GM19397 (cell line): ENCODE results near the gene RGS7BP.

Experiments used
- ATAC-seq: cut with Tn5 transposase; IDR thresholded peaks from one replicate; pipeline ENCODE4 v1.9.1; 2021; ENCODE audit warnings: mild to moderate bottlenecking, moderate library complexity; ENCODE audit not compliant: unreplicated experiment

Gene RGS7BP

DNA sequence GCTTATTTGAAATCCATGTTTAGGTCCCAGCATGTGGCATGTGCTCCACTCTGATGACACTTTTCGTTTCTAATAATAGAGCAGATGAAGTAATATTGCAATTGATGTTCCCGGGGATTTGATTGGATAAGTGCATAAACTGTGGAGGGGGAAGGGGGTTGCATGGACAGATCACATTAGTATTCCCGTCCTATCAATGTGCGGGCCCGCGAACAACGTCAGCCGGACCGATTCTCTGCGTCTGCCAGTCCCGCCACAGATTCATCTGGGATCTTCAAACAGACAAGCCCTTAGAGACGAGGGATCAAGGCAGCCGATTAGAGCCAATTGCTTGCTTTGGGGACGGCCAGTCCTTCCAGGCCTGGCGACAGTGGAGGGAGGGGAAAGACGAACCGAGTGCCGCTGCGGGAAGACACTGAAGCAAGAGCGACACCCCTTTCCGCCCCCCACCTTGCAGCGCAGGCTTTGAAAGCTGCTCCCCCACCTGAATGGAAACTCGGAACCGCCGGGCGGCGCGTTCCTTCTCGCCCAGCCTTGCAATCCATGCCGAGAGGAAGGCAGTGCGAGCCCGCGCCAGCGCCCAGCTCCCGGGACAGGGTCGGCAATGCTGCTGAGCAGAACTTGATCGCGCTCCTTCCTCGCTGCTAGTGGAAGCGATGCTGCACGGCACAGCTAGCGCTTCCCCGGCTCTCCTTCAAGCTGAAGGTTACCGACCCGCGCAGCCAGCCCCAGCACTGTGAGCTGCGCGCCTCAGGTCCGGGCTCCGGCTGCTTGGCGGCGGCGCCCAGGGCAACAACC, at the start of gene RGS7BP:
TSS of gene RGS7BP (plus strand) at position 247 of the 798 bp plus-strand sequence. CDS start 610 bp downstream, outside the sequence.
- ATAC-seq, result peak; percentile 59

DNA sequence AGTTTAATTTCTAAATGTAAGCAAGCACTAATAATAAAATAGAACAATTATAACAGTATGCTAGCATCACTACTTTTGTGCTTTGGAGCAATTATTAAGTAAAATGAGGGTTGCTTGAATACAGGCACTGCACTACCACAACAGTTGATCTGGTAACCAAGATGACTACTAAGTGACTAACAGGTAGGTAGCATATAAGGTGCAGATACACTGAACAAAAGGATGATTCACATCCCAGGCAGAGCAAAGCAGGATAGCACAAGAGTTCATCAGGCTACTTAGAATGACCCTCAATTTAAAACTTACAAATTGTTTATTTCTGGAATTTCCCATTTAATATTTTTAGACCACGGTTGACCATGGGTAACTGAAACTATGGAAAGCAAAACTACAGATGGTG, 48.0 kb upstream of the RGS7BP start:
- ATAC-seq, result no peak

GRCh38 chr5:64458948-64459347, 46.9 kb upstream of the RGS7BP start:
- no peak for ATAC-seq

GRCh38 chr5:64462391-64462790, 43.4 kb upstream of the RGS7BP start:
- no peak for ATAC-seq

GRCh38 chr5:64486163-64486562, 19.7 kb upstream of the RGS7BP start:
- no peak for ATAC-seq

- ATAC-seq, result no peak
Measured at GRCh38 chr5:64487283-64487682, 18.5 kb upstream of the RGS7BP start.

GRCh38 chr5:64489857-64490256, 16.0 kb upstream of the RGS7BP start:
- ATAC-seq, result no peak

- ATAC-seq, result no peak
Measured at GRCh38 chr5:64497386-64497785, 8.4 kb upstream of the RGS7BP start.

DNA sequence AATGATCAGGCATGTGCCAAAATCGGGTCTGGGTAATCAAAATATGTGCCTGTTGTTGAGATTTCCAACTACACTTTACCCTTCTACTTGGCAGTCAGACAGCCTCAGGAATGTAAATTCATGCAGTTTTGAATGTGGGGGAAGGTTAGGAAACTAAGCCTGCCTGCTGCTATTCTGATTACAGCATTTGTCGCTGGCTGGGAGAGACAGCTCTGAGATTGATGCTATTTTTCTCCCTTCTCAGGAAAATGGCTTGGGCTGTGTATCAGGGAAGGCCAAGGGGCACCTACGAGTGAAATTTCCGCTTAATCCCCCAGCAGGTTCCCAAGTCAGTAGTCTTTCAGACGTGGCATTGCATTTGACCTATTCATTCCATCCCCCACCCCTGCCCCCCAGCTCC, 3.6 kb upstream of the RGS7BP start:
- ATAC-seq, result no peak

DNA sequence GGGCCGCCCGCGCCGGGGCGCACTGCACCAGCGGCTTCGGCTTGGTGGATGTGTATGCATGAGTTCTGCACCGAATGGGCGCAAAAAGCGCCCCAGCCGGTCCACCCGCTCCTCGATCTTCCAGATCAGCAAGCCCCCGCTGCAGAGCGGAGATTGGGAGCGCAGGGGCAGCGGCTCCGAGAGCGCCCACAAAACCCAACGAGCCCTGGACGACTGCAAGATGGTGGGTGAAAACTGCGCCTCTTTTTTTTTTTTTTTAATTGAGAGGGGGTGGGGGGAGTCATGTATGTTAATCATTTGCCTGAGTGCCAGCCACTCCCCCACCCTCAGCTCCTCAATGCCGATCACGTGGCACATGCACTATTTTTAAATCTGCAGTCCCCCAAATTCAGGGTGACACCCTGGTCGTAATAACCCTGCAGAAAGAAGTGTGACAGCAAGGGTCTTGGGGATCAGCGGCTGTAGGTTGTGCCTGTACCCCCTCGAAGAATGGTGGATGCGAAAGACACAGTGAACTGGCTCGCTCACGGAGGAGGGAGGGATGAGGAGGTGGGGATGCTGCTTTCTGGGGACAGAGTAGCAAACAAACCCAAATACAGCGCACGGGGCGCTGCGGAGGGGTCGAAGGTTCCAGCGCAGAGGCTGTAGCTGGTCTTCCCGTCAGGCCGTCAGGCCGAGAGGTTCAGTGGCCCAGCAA, 900 bp downstream of the RGS7BP start:
- ATAC-seq, result no peak

DNA sequence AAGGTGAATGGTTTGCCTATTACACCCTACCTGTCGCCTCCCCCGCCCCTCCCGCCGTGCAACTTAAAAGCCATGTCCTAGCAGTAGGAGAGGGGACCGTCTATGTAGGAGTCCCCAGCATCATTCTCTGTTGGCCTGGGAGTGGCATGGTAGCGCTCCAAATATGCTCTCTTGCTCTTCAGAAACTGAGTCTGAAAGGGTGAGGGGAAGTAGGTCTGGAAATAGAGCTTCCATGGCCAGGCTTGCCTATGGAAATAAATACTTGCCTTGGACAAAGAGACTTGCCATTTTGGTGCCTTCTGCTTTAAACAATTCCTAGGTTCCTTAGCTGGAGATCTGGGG, 1.4 kb downstream of the RGS7BP start:
- ATAC-seq, result no peak

DNA sequence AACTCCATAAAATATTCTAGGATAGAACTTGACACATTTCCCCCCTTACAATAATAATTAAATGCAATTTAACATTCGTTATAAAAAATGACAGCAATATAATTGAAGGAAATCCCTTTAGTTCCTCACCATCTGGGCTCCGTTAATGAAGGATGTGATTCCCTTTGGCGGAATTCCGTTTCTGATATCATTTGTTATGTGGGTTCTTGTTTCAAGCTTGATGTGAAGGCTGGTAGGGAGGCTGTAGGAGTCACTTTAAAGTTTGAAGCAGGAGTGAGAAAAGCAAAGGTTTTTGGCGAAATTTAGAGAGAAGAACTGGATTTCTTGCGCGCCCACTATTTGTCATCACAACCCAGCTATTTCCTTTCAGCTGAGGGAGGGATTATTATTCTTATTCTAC, 4.0 kb downstream of the RGS7BP start:
- no peak for ATAC-seq

GRCh38 chr5:64513492-64513891, 7.7 kb downstream of the RGS7BP start:
- ATAC-seq, result no peak

DNA sequence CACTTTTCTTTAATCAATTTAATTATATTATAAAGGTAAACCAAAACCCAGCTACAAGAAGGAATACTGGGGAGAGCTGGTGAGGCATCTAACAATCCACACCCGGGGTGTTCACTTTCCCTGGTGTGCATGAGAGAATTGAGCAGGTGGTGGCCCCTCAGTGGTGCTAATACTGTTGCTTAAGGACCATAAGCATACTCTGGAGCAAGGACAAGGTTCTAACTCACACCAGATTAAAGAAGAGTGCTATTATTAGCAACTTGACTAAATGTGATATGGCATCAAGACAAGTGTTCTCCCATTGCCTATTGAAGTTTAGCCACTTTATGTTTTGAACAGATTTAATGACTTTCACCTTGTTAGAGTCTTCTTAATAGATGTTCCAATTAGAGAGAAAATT, 8.8 kb downstream of the RGS7BP start:
- no peak for ATAC-seq

- ATAC-seq, result no peak
Measured at GRCh38 chr5:64516216-64516615, 10.4 kb downstream of the RGS7BP start.

- ATAC-seq, result peak; percentile 86
Measured at GRCh38 chr5:64518793-64519192, 13.0 kb downstream of the RGS7BP start.

DNA sequence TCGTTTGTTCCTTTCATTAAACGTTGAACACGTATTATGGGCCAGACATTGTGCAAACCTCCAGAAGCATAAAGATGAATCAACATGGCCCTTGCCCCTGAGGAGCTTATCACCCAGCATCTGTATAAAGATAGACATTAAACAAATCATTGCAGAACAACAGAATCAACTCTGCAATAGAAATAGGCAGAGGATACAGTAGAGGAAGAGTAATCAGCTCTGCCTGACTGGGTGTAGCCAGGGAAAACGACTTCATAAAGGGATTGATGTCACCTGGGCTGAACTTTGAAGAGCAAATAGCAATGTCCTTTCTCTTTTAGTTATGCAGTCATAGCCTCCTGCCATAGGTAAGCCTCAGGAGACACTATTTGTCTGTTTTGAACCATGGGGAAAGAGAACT, 13.4 kb downstream of the RGS7BP start:
- ATAC-seq, result no peak

GRCh38 chr5:64526734-64527439, 21.1 kb downstream of the RGS7BP start:
- ATAC-seq, result no peak

DNA sequence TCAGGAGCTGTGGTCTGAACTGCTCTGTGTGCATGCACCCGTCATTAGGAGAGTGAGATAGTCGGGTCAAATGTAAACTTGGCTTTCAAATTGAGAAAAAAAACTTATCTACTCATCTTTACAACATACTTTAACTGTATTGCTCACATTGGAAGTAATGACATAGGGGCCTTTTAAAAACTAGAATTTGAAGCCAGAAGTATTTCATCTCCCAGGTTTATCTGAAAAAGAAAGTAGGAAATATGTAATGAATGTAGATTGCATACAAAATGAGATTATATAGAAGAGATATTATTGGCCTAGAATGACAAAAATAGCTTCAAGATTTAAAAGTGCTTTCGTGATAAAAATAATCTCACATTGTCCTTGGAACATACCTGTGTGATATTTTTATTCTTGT, 24.3 kb downstream of the RGS7BP start:
- ATAC-seq, result no peak

DNA sequence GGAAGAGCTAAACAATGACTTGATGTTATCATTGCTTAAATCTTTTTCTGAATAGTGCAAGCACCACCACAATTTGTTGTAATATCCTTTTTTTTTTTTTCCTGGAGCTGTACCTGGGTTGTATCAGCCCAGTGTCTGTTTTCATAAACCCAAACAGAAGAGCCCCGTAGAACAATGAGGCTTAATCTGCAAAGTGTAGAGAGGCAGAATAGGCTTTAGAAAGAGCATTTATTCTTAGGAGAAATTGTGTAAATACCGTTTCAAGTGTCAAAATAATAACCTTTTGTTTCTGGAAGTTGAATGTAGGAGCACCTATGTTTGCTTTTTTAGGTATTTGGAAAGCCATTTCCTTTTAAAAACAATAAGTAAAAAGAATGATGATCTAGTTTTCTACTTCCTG, 26.4 kb downstream of the RGS7BP start:
- ATAC-seq, result no peak

DNA sequence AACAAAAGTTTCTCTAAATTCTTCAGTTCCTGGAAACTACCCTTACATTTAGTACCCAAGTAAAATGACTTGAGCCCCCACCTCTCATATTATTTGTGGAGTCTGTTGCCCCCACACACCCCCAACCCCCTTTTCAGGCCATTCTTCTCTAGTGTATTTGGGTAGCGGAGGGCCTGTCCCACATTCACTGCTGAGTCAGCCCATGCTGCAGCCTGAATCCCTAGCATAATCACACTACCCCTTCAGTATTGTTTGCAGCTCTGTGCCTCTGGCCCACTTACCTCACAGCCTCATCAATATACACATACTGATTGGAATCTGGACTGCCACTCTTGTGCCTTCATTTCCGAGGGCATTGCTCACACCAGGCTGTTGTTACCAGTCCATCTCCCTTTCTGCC, 26.8 kb downstream of the RGS7BP start:
- ATAC-seq, result no peak

DNA sequence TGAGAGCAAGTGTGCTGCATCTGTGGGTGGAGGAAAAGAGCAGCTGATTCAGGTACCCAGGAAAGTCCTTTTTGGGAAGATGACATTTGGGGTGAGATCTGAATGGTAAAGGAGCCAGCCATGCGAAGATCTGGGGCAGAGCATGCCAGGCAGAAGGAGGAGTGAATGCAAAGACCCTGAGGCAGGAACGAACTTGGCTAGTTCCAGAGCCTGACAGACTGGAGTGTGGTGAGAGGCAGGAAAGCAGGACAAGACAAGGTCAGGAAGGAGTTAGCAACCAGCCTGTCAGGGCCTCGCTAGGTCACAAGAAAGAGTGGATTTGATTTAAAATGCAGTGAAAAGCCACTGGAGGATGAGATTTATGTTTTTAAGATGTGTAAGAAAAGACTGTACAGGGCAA, 28.2 kb downstream of the RGS7BP start:
- no peak for ATAC-seq
